GM12878 (cell line): Measurements from ENCODE around the gene ERP44. TPM values are rescaled to one million over a fixed set of nuclear protein-coding genes. Genes with fewer than 3 reads are reported as not detected.

Experiments used
- ASH2L ChIP-seq: fragments of 300-600, 200-600 bp; sonication (generic); IDR thresholded peaks from 2 replicates; pipeline ENCODE4 v1.6.1; 2017; ENCODE audit warnings: low read depth, mild to moderate bottlenecking, borderline replicate concordance
- BHLHE40 ChIP-seq, 2 experiments: fragments of 450-650 bp in 1 of 2; IDR thresholded peaks; 2 replicates each; pipeline ENCODE4 v1.6.1; 2011 to 2017; ENCODE audit warnings: low read depth in 2 of 2, borderline replicate concordance in 1 of 2, improper control_type of control experiment in 1 of 2, low read length in 1 of 2, mild to moderate bottlenecking in 1 of 2
- CBFB ChIP-seq: IDR thresholded peaks from 2 replicates; pipeline ENCODE4 v1.6.1; 2016; ENCODE audit warnings: antibody characterized with exemption, low read depth
- CREM ChIP-seq: IDR thresholded peaks from 2 replicates; pipeline ENCODE4 v1.6.1; 2014; ENCODE audit warnings: antibody characterized with exemption, low read depth
- NFYB ChIP-seq: IDR thresholded peaks from 2 replicates; pipeline ENCODE4 v1.6.1; 2011; ENCODE audit warnings: low read depth, mild to moderate bottlenecking, low read length, improper control_type of control experiment, moderate library complexity; ENCODE audit not compliant: insufficient read depth
- NR2C1 ChIP-seq: fragments of 450-650 bp; IDR thresholded peaks from 2 replicates; pipeline ENCODE4 v1.6.1; 2017; ENCODE audit warnings: antibody characterized with exemption, mild to moderate bottlenecking, moderate library complexity
- NRF1 ChIP-seq: conservative IDR thresholded peaks from 2 replicates; pipeline ENCODE4 v1.6.1; 2011; ENCODE audit warnings: mild to moderate bottlenecking, low read depth, low read length, improper control_type of control experiment
- POLR2A ChIP-seq: IDR thresholded peaks from 2 replicates; pipeline ENCODE4 v1.6.1; 2011; ENCODE audit warnings: low read depth, mild to moderate bottlenecking, low read length
- POLR2AphosphoS5 ChIP-seq: IDR thresholded peaks from 2 replicates; pipeline ENCODE4 v1.6.1; 2011; ENCODE audit warnings: mild to moderate bottlenecking, low read length, inconsistent platforms
- POU2F2 ChIP-seq: IDR thresholded peaks from 3 replicates; pipeline ENCODE4 v1.6.1; 2011; ENCODE audit warnings: low read depth, mild to moderate bottlenecking, low read length, borderline replicate concordance
- RELA ChIP-seq: fragments of 450-650 bp; IDR thresholded peaks from 2 replicates; pipeline ENCODE4 v1.8.0; 2014; ENCODE audit warnings: borderline replicate concordance; ENCODE audit not compliant: partially characterized antibody
- RFX5 ChIP-seq: IDR thresholded peaks from 2 replicates; pipeline ENCODE4 v1.6.1; 2011; ENCODE audit warnings: low read depth, low read length, improper control_type of control experiment
- SIN3A ChIP-seq: IDR thresholded peaks from 2 replicates; pipeline ENCODE4 v1.6.1; 2012; ENCODE audit warnings: low read depth, low read length, improper control_type of control experiment
- TAF1 ChIP-seq: IDR thresholded peaks from 2 replicates; pipeline ENCODE4 v1.6.1; 2011; ENCODE audit warnings: mild to moderate bottlenecking, low read depth, low read length, borderline replicate concordance
- ZNF622 ChIP-seq: fragments of 450-650 bp; IDR thresholded peaks from 2 replicates; pipeline ENCODE4 v1.6.1; 2017; ENCODE audit warnings: mild to moderate bottlenecking, inconsistent platforms
- polyA plus RNA-seq, 11 experiments: library from polyadenylated mRNA; depleted of rRNA in 4 of 11; unstranded in 6 of 11; stranded (reverse) in 5 of 11; fragments of >200 nt; fragmentation: Nextera tagmentation in 4 of 11; fragmentation: Illumina TruSeq in 1 of 11; extraction: Ambion mirVana in 4 of 11; extraction: Trizol in 1 of 11; gene quantifications; 1 replicate in 1 of 11; 2 replicates in 10 of 11; pipeline versions ENCODE4 v1.2.1 to v1.2.3, GENCODE V29; 2011 to 2016; ENCODE audit warnings: inconsistent platforms in 2 of 11, missing spikeins in 2 of 11, low read depth in 1 of 11
- total RNA-seq, 4 experiments: library from RNA; depleted of rRNA in 3 of 4; stranded (reverse); fragments of >200 nt in 3 of 4; fragmentation: Illumina TruSeq in 1 of 4; extraction: Trizol in 1 of 4; gene quantifications; 2 replicates each; pipeline versions ENCODE4 v1.2.1 to v1.2.3, GENCODE V29; 2013 to 2021
- TF ChIP-seq, protein P1 (sequence below): IDR thresholded peaks from 2 replicates; pipeline ENCODE4 v1.6.1; 2012; ENCODE audit warnings: mild to moderate bottlenecking, low read depth, low read length
- TF ChIP-seq, protein P2 (sequence below): fragments of 150-350 bp; IDR thresholded peaks from 2 replicates; pipeline ENCODE4 v1.6.1; 2016; ENCODE audit warnings: low read depth, low read length
- TF ChIP-seq, protein P3 (sequence below): IDR thresholded peaks from 2 replicates; pipeline ENCODE4 v1.6.1; 2012; ENCODE audit warnings: low read depth, low read length, improper control_type of control experiment
- TF ChIP-seq, protein P4 (sequence below): IDR thresholded peaks from 2 replicates; pipeline ENCODE4 v1.6.1; 2012; ENCODE audit warnings: low read depth, low read length, improper control_type of control experiment
- TF ChIP-seq, protein P5 (sequence below): IDR thresholded peaks from 2 replicates; pipeline ENCODE4 v1.6.1; 2012; ENCODE audit warnings: low read depth, low read length, improper control_type of control experiment

The ERP44 gene
- total and polyA plus RNA-seq, 10 of the 15 experiments (the other 5 are each of a cell fraction or from before 2014, with no cell fraction given): 11.5 to 52.4 (median 20.2) TPM

DNA sequence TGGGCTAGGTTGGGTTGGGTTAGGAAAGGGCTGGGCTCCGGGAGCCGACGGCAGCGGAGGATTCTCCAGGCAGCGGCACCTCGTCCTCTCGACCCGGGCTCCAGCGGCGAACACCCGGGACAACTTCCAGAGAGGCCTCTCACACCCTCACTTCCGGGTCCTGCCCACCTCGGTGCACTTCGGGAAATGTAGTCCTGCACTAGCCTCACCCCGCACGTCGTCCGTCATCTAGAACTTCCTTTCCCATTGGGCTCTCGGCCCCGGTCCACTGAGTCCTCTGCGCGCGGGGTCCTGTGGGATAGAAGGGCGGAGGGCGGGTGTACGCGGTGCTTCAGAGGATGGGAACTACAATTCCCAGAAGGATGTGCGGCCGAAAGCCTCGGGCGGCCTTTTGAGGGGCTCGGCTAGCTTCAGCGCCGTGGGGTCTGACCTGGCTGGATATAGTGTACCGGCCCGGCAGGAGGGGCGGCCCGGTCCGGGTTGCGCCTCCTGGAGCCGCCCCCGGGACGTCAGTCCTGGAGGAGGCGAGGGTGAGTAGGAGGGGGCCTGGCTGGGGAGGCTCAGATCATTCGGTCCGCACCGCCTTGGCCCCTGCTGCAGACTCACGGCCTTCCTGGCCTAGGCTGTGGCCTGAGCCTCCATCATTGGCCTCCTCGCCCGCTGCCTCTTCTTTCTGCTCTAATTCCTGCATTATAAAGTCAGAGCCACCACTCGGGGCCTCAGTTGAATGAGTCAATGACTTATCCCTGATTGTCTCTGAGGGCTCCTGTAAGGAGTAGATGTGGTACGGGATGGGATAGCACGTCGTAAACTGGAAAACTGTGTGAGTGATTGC, at the start of gene ERP44, which contains the start of gene INVS (continued):
- TF ChIP-seq, protein P1, sequence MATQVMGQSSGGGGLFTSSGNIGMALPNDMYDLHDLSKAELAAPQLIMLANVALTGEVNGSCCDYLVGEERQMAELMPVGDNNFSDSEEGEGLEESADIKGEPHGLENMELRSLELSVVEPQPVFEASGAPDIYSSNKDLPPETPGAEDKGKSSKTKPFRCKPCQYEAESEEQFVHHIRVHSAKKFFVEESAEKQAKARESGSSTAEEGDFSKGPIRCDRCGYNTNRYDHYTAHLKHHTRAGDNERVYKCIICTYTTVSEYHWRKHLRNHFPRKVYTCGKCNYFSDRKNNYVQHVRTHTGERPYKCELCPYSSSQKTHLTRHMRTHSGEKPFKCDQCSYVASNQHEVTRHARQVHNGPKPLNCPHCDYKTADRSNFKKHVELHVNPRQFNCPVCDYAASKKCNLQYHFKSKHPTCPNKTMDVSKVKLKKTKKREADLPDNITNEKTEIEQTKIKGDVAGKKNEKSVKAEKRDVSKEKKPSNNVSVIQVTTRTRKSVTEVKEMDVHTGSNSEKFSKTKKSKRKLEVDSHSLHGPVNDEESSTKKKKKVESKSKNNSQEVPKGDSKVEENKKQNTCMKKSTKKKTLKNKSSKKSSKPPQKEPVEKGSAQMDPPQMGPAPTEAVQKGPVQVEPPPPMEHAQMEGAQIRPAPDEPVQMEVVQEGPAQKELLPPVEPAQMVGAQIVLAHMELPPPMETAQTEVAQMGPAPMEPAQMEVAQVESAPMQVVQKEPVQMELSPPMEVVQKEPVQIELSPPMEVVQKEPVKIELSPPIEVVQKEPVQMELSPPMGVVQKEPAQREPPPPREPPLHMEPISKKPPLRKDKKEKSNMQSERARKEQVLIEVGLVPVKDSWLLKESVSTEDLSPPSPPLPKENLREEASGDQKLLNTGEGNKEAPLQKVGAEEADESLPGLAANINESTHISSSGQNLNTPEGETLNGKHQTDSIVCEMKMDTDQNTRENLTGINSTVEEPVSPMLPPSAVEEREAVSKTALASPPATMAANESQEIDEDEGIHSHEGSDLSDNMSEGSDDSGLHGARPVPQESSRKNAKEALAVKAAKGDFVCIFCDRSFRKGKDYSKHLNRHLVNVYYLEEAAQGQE: no peak
- TF ChIP-seq, protein P2, sequence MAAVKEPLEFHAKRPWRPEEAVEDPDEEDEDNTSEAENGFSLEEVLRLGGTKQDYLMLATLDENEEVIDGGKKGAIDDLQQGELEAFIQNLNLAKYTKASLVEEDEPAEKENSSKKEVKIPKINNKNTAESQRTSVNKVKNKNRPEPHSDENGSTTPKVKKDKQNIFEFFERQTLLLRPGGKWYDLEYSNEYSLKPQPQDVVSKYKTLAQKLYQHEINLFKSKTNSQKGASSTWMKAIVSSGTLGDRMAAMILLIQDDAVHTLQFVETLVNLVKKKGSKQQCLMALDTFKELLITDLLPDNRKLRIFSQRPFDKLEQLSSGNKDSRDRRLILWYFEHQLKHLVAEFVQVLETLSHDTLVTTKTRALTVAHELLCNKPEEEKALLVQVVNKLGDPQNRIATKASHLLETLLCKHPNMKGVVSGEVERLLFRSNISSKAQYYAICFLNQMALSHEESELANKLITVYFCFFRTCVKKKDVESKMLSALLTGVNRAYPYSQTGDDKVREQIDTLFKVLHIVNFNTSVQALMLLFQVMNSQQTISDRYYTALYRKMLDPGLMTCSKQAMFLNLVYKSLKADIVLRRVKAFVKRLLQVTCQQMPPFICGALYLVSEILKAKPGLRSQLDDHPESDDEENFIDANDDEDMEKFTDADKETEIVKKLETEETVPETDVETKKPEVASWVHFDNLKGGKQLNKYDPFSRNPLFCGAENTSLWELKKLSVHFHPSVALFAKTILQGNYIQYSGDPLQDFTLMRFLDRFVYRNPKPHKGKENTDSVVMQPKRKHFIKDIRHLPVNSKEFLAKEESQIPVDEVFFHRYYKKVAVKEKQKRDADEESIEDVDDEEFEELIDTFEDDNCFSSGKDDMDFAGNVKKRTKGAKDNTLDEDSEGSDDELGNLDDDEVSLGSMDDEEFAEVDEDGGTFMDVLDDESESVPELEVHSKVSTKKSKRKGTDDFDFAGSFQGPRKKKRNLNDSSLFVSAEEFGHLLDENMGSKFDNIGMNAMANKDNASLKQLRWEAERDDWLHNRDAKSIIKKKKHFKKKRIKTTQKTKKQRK: no peak
- TF ChIP-seq NRF1: no peak
- no peak for TF ChIP-seq ZNF622
- TF ChIP-seq, protein P3, sequence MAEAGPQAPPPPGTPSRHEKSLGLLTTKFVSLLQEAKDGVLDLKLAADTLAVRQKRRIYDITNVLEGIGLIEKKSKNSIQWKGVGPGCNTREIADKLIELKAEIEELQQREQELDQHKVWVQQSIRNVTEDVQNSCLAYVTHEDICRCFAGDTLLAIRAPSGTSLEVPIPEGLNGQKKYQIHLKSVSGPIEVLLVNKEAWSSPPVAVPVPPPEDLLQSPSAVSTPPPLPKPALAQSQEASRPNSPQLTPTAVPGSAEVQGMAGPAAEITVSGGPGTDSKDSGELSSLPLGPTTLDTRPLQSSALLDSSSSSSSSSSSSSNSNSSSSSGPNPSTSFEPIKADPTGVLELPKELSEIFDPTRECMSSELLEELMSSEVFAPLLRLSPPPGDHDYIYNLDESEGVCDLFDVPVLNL: 0 out of 2 replicates have a peak, but pooled peaks have one; percentile 35
- no peak for TF ChIP-seq CBFB
- no peak; a peak in 1 of 4 replicates for TF ChIP-seq BHLHE40 (IDR thresholded peaks at IDR 0.05; ENCODE audit: borderline replicate concordance in 1 of 2, low read depth in 2 of 2, low read length in 1 of 2)
- TF ChIP-seq NR2C1: peak; percentile 93
- TF ChIP-seq, protein P4, sequence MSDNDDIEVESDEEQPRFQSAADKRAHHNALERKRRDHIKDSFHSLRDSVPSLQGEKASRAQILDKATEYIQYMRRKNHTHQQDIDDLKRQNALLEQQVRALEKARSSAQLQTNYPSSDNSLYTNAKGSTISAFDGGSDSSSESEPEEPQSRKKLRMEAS: peak; percentile 61; the same call in 1 of the 2 replicates
- TF ChIP-seq RFX5: peak; percentile 30; the same call in 1 of the 2 replicates
- TF ChIP-seq SIN3A: 0 out of 2 replicates have a peak, but pooled peaks have one; percentile 67
- 0 out of 2 replicates have a peak, but pooled peaks have one; percentile 35 for TF ChIP-seq ASH2L
- TF ChIP-seq POLR2AphosphoS5: peak; percentile 95
- TF ChIP-seq RELA: peak; percentile 10
- TF ChIP-seq CREM: peak; percentile 92
- peak; percentile 72 for TF ChIP-seq NFYB
- peak; percentile 96 for TF ChIP-seq POLR2A
- TF ChIP-seq, protein P5, sequence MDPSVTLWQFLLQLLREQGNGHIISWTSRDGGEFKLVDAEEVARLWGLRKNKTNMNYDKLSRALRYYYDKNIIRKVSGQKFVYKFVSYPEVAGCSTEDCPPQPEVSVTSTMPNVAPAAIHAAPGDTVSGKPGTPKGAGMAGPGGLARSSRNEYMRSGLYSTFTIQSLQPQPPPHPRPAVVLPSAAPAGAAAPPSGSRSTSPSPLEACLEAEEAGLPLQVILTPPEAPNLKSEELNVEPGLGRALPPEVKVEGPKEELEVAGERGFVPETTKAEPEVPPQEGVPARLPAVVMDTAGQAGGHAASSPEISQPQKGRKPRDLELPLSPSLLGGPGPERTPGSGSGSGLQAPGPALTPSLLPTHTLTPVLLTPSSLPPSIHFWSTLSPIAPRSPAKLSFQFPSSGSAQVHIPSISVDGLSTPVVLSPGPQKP: peak; percentile 91
- TF ChIP-seq POU2F2: peak; percentile 49; the same call in 1 of the 3 replicates
- peak; percentile 79 for TF ChIP-seq TAF1
